ENCODE measurements around the gene CFAP69.
A peak's percentile ranks its signal among the peaks of the same experiment; 100 is the strongest.

CFAP69 gene

GRCh38 chr7:90244909-90245851 is at the start of gene CFAP69:
CFAP69 (plus strand) TSS chr7:90245174; CDS start chr7:90245425, 251 bp downstream.
- peak; percentile 76 for DNase-seq

GRCh38 chr7:90201500-90202195 is 43.3 kb upstream of the CFAP69 start:
- no peak for DNase-seq

GRCh38 chr7:90207956-90208355 is 37.0 kb upstream of the CFAP69 start:
- no peak for DNase-seq

- no peak for DNase-seq
Observed at GRCh38 chr7:90209776-90210175, 35.2 kb upstream of the CFAP69 start.

GRCh38 chr7:90210475-90210874 is 34.5 kb upstream of the CFAP69 start:
- DNase-seq: no peak

- no peak for DNase-seq
Observed at GRCh38 chr7:90210981-90211380, 34.0 kb upstream of the CFAP69 start.

GRCh38 chr7:90211391-90212148 is 33.4 kb upstream of the CFAP69 start, which contains the start of gene STEAP2:
STEAP2 (plus strand) TSS chr7:90211740; CDS start chr7:90225083, 13,343 bp downstream.
- no peak for DNase-seq

- no peak for DNase-seq
Observed at GRCh38 chr7:90212149-90212495, 32.9 kb upstream of the CFAP69 start.

GRCh38 chr7:90213521-90213920 is 31.5 kb upstream of the CFAP69 start:
- DNase-seq: no peak

- DNase-seq: no peak
Observed at GRCh38 chr7:90216080-90216674, 28.8 kb upstream of the CFAP69 start.

- DNase-seq: no peak
Observed at GRCh38 chr7:90216771-90217170, 28.2 kb upstream of the CFAP69 start.

GRCh38 chr7:90222390-90222789 is 22.6 kb upstream of the CFAP69 start:
- DNase-seq: no peak

GRCh38 chr7:90222811-90223725 is 21.9 kb upstream of the CFAP69 start:
- DNase-seq: no peak

- DNase-seq: no peak
Observed at GRCh38 chr7:90224195-90224594, 20.8 kb upstream of the CFAP69 start.

- no peak for DNase-seq
Observed at GRCh38 chr7:90225181-90225580, 19.8 kb upstream of the CFAP69 start.

- no peak for DNase-seq
Observed at GRCh38 chr7:90225601-90226000, 19.4 kb upstream of the CFAP69 start.

GRCh38 chr7:90227259-90227658 is 17.7 kb upstream of the CFAP69 start:
- DNase-seq: no peak

GRCh38 chr7:90229682-90230081 is 15.3 kb upstream of the CFAP69 start:
- no peak for DNase-seq

- DNase-seq: no peak
Observed at GRCh38 chr7:90230834-90231233, 14.1 kb upstream of the CFAP69 start.

GRCh38 chr7:90231304-90231703 is 13.7 kb upstream of the CFAP69 start:
- DNase-seq: no peak

GRCh38 chr7:90232430-90232829 is 12.5 kb upstream of the CFAP69 start:
- DNase-seq: no peak

GRCh38 chr7:90233569-90233968 is 11.4 kb upstream of the CFAP69 start:
- no peak for DNase-seq
